Measurements from ENCODE around the gene WASF2. TPM values are rescaled to one million over a fixed set of nuclear protein-coding genes. Genes with fewer than 3 reads are reported as not detected.

The WASF2 gene
- total and polyA plus RNA-seq, 2 donors (not counting 1 experiment from before 2014, with no cell fraction given) = 26.3 to 66.9 TPM

- H3K79me2 ChIP-seq (ENCODE audit: control insufficient read depth, insufficient read depth, low read length) = peaks cover 69% of the 10 kb centered on the region
- no peak overlapping the region for H3K4me3 ChIP-seq (replicated peaks in 1 of 4; ENCODE audit: control extremely low read depth in 1 of 4, insufficient read depth in 1 of 4, low read depth in 3 of 4, low read length in 4 of 4)
- no peaks in the 10 kb centered on the region for H3K9me3 ChIP-seq (ENCODE audit: control insufficient read depth, insufficient read depth, low read depth, low read length)
- H3K4me1 ChIP-seq (ENCODE audit: control insufficient read depth, extremely low read depth, insufficient read depth, low read length) = peaks cover 8% of the 10 kb centered on the region
- no peak for TF ChIP-seq EZH2 (IDR thresholded peaks at IDR 0.05; ENCODE audit: low read length, missing control alignments)
- TF ChIP-seq, protein P1, sequence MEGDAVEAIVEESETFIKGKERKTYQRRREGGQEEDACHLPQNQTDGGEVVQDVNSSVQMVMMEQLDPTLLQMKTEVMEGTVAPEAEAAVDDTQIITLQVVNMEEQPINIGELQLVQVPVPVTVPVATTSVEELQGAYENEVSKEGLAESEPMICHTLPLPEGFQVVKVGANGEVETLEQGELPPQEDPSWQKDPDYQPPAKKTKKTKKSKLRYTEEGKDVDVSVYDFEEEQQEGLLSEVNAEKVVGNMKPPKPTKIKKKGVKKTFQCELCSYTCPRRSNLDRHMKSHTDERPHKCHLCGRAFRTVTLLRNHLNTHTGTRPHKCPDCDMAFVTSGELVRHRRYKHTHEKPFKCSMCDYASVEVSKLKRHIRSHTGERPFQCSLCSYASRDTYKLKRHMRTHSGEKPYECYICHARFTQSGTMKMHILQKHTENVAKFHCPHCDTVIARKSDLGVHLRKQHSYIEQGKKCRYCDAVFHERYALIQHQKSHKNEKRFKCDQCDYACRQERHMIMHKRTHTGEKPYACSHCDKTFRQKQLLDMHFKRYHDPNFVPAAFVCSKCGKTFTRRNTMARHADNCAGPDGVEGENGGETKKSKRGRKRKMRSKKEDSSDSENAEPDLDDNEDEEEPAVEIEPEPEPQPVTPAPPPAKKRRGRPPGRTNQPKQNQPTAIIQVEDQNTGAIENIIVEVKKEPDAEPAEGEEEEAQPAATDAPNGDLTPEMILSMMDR (conservative IDR thresholded peaks at IDR 0.05 in 1 of 2, IDR thresholded peaks at IDR 0.05 in 1 of 2; ENCODE audit: low read depth in 1 of 2, low read length in 2 of 2) = no peak
- no peak overlapping the region for H2AFZ ChIP-seq (ENCODE audit: low read length)
- no peak overlapping the region for H3K4me2 ChIP-seq (ENCODE audit: extremely low read depth, insufficient read depth, low read length)
- no peaks in the 10 kb centered on the region for H4K20me1 ChIP-seq (ENCODE audit: control insufficient read depth, extremely low read depth, insufficient read depth, low read length)
- H3K27ac ChIP-seq (ENCODE audit: insufficient read depth, low read length) = no peak overlapping the region
- DNase-seq (ENCODE audit: low read depth in 2 of 2) = no peak
- no peaks in the 10 kb centered on the region for H3K36me3 ChIP-seq (ENCODE audit: control insufficient read depth, insufficient read depth, low read length)
- no peak overlapping the region for H3K9ac ChIP-seq (ENCODE audit: insufficient read depth, low read length)
- H3K27me3 ChIP-seq (ENCODE audit: control insufficient read depth, insufficient read depth, low read length) = no peaks in the 10 kb centered on the region
Observed at GRCh38 chr1:27438621-27439061, 51.3 kb downstream of the WASF2 start.

GRCh38 chr1:27436204-27437159 is 53.5 kb downstream of the WASF2 start:
- Histone ChIP-seq H3K27me3 (ENCODE audit: control insufficient read depth, insufficient read depth, low read length) (no peaks in the 10 kb centered on the region), H4K20me1 (ENCODE audit: control insufficient read depth, extremely low read depth, insufficient read depth, low read length) (no peaks in the 10 kb centered on the region), H3K9me3 (ENCODE audit: control insufficient read depth, insufficient read depth, low read depth, low read length) (no peaks in the 10 kb centered on the region), H2AFZ (ENCODE audit: low read length) (no peak overlapping the region), H3K4me1 (ENCODE audit: control insufficient read depth, extremely low read depth, insufficient read depth, low read length) (peaks cover 10% of the 10 kb centered on the region), H3K4me3 (replicated peaks in 1 of 4; ENCODE audit: control extremely low read depth in 1 of 4, insufficient read depth in 1 of 4, low read depth in 3 of 4, low read length in 4 of 4) (peak overlapping the region in 1 of 4 experiments; percentile 28), H3K79me2 (ENCODE audit: control insufficient read depth, insufficient read depth, low read length) (peaks cover 81% of the 10 kb centered on the region), H3K9ac (ENCODE audit: insufficient read depth, low read length) (no peak overlapping the region), H3K36me3 (ENCODE audit: control insufficient read depth, insufficient read depth, low read length) (no peaks in the 10 kb centered on the region), H3K27ac (ENCODE audit: insufficient read depth, low read length) (peak overlapping the region; percentile 16), H3K4me2 (ENCODE audit: extremely low read depth, insufficient read depth, low read length) (peak overlapping the region; percentile 70)
- TF ChIP-seq EZH2 (IDR thresholded peaks at IDR 0.05; ENCODE audit: low read length, missing control alignments) = no peak
- TF ChIP-seq, protein P1 (conservative IDR thresholded peaks at IDR 0.05 in 1 of 2, IDR thresholded peaks at IDR 0.05 in 1 of 2; ENCODE audit: low read depth in 1 of 2, low read length in 2 of 2) = no peak
- peak; percentile 74 to 81 for DNase-seq (ENCODE audit: low read depth in 2 of 2)

GRCh38 chr1:27435566-27436203 is 54.3 kb downstream of the WASF2 start:
- no peaks in the 10 kb centered on the region for H4K20me1 ChIP-seq (ENCODE audit: control insufficient read depth, extremely low read depth, insufficient read depth, low read length)
- H3K9me3 ChIP-seq (ENCODE audit: control insufficient read depth, insufficient read depth, low read depth, low read length) = no peaks in the 10 kb centered on the region
- H3K4me2 ChIP-seq (ENCODE audit: extremely low read depth, insufficient read depth, low read length) = peak overlapping the region; percentile 70
- H3K9ac ChIP-seq (ENCODE audit: insufficient read depth, low read length) = no peak overlapping the region
- no peak for DNase-seq (ENCODE audit: low read depth in 2 of 2)
- TF ChIP-seq, protein P1 (conservative IDR thresholded peaks at IDR 0.05 in 1 of 2, IDR thresholded peaks at IDR 0.05 in 1 of 2; ENCODE audit: low read depth in 1 of 2, low read length in 2 of 2) = no peak
- TF ChIP-seq EZH2 (IDR thresholded peaks at IDR 0.05; ENCODE audit: low read length, missing control alignments) = no peak
- no peak overlapping the region for H2AFZ ChIP-seq (ENCODE audit: low read length)
- H3K36me3 ChIP-seq (ENCODE audit: control insufficient read depth, insufficient read depth, low read length) = no peaks in the 10 kb centered on the region
- no peak overlapping the region for H3K4me3 ChIP-seq (replicated peaks in 1 of 4; ENCODE audit: control extremely low read depth in 1 of 4, insufficient read depth in 1 of 4, low read depth in 3 of 4, low read length in 4 of 4)
- peaks cover 13% of the 10 kb centered on the region for H3K4me1 ChIP-seq (ENCODE audit: control insufficient read depth, extremely low read depth, insufficient read depth, low read length)
- H3K27me3 ChIP-seq (ENCODE audit: control insufficient read depth, insufficient read depth, low read length) = no peaks in the 10 kb centered on the region
- peaks cover 84% of the 10 kb centered on the region for H3K79me2 ChIP-seq (ENCODE audit: control insufficient read depth, insufficient read depth, low read length)
- no peak overlapping the region for H3K27ac ChIP-seq (ENCODE audit: insufficient read depth, low read length)
